Spleen (tissue), 11 donors: ENCODE data around the gene MGAT4B. TPM values are rescaled to one million over a fixed set of nuclear protein-coding genes. Genes with fewer than 3 reads are reported as not detected.
A peak's percentile ranks its signal among the peaks of the same experiment; 100 is the strongest.

ENCODE experiments used
- DNase-seq: peaks from one replicate; pipeline ENCODE4 v3.0.0-alpha.2; 2020
- H3K27ac ChIP-seq, 8 donors: fragments of 200-600 bp; sonication (generic) in 7 of 8; 1 replicate in 4 of 8; 2 replicates in 4 of 8; pipeline versions ENCODE4 v1.5.0 to v1.8.0; 2016 to 2021; ENCODE audit warnings: inconsistent platforms in 4 of 8, mild to moderate bottlenecking in 4 of 8, moderate library complexity in 1 of 8
- H3K27me3 ChIP-seq, 7 donors: fragments of 200-600 bp; sonication (generic) in 6 of 7; replicated peaks in 1 of 7; 1 replicate in 4 of 7; 2 replicates in 3 of 7; pipeline versions ENCODE4 v1.5.0 to v1.8.0; 2016 to 2021; ENCODE audit warnings: inconsistent platforms in 3 of 7, mild to moderate bottlenecking in 1 of 7
- H3K36me3 ChIP-seq, 6 donors: fragments of 200-600 bp; sonication (generic) in 5 of 6; 1 replicate in 4 of 6; 2 replicates in 2 of 6; pipeline versions ENCODE4 v1.5.0 to v1.8.0; 2016 to 2021; ENCODE audit warnings: inconsistent platforms in 2 of 6
- H3K4me1 ChIP-seq, 6 donors: fragments of 200-600 bp; sonication (generic) in 5 of 6; 1 replicate in 3 of 6; 2 replicates in 3 of 6; pipeline versions ENCODE4 v1.5.0 to v1.8.0; 2016 to 2021; ENCODE audit warnings: inconsistent platforms in 3 of 6
- H3K4me3 ChIP-seq, 8 donors: fragments of 200-600 bp; sonication (generic) in 7 of 8; 1 replicate in 4 of 8; 2 replicates in 4 of 8; pipeline versions ENCODE4 v1.5.0 to v1.8.0; 2016 to 2021; ENCODE audit warnings: inconsistent platforms in 4 of 8, mild to moderate bottlenecking in 4 of 8, moderate library complexity in 2 of 8
- H3K9me3 ChIP-seq, 8 donors: fragments of 200-600 bp; sonication (generic) in 7 of 8; 1 replicate in 4 of 8; 2 replicates in 4 of 8; pipeline versions ENCODE4 v1.5.0 to v1.8.0; 2016 to 2021; ENCODE audit warnings: inconsistent platforms in 4 of 8
- POLR2A ChIP-seq, 3 donors: fragments of 450-650 bp; IDR thresholded peaks; one replicate each; pipeline ENCODE4 v1.5.1; 2017; ENCODE audit warnings: antibody characterized with exemption in 3 of 3, mild to moderate bottlenecking in 1 of 3
- POLR2AphosphoS5 ChIP-seq, 3 donors: sonication (generic); formaldehyde crosslinking; IDR thresholded peaks; one replicate each; pipeline ENCODE4 v1.5.1; 2017; ENCODE audit warnings: antibody characterized with exemption in 3 of 3
- WGBS, 5 donors: extraction: QIAGEN DNeasy Blood & Tissue Kit in 3 of 5; methylation state at CpG; one replicate each; pipeline versions ENCODE4 v1.1.5 to v1.1.7; 2013 to 2018; 5-methylcytosine and 5-hydroxymethylcytosine counted together
- intact Hi-C: fragments of 100-400 bp; cut with DNase I; formaldehyde crosslinking; loops from one replicate; pipeline ENCODE4 v1.15.0; 2023; ENCODE audit warnings: low total_unique reads
- microRNA-seq, 3 donors: library from miRNA; unstranded; fragments of <30 nt; microRNA quantifications; one replicate each; pipeline versions ENCODE4 to v1.1.0, GENCODE V29; 2019 to 2020
- polyA plus RNA-seq, 3 donors: library from polyadenylated mRNA; stranded (reverse); fragments of 200-250 nt; gene quantifications; one replicate each; pipeline ENCODE4 v1.2.1, GENCODE V29; 2013
- small RNA-seq, 4 donors: library from RNA; depleted of rRNA; stranded (forward); fragments of <200 nt; gene quantifications; one replicate each; pipeline ENCODE3, GENCODE V24; 2016
- total RNA-seq, 7 donors: library from RNA; depleted of rRNA in 3 of 7; stranded (reverse); fragments of >200 nt in 3 of 7; fragmentation: NEBNext Ultra II Directional in 4 of 7; extraction: Animal tissue kit (Norgen Biotek cat#: 25700) in 4 of 7; gene quantifications; one replicate each; pipeline versions ENCODE4 v1.1.0 to v1.2.1, GENCODE V29; 2016 to 2021
- TF ChIP-seq, protein P1 (sequence below), 11 experiments: fragments of 200-600 bp in 7 of 11; fragments of 450-650 bp in 4 of 11; sonication (generic) in 4 of 11; IDR thresholded peaks in 8 of 11; conservative IDR thresholded peaks in 3 of 11; 1 replicate in 7 of 11; 2 replicates in 4 of 11; pipeline versions ENCODE4 v1.4.0 to v1.8.0; 2016 to 2021; ENCODE audit warnings: antibody characterized with exemption in 11 of 11, inconsistent platforms in 4 of 11, mild to moderate bottlenecking in 1 of 11
- donor health status: healthy with polysubstance abuse.
- donor health status: DM: no; HTN: no; CAD: no; lungs with moderate emphysema.
- donor health status: DM: no; HTN: no; CAD: no.
- donor health status: Bipolar disorder and iron deficiency.
- donor health status: healthy.
- donor health status: DM: no; HTN: no; CAD: no.
- donor health status: DM: yes; HTN: yes; CAD: no.

The MGAT4B gene
- total and polyA plus RNA-seq, 10 donors, result 34.9 to 117 (median 79.2) TPM

DNA sequence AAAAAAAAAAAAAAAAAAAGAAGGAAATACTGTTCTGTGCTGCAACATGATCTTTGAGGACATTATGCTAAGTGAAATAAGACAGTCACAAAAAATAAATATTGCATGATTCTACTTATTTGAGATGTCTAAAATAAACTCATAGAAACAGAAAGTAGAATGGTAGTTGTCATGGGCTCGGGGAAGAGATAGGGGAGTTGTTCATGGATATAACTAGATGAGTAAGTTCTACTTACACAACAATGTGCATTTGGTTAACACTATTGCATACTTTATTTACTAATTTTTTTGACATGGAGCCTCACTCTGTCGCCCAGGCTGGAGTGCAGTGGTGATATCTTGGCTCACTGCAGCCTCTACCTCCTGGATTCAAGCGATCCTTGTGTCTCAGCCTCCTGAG lies 58.9 kb downstream of the MGAT4B start:
- peak overlapping the region in 1 of 8 donors; percentile 40 for H3K27ac ChIP-seq
- no peaks in the 10 kb centered on the region for H3K27me3 ChIP-seq
- no peak overlapping the region for H3K4me3 ChIP-seq
- peaks cover 0 to 39% (median 2%) of the 10 kb centered on the region in 6 donors for H3K36me3 ChIP-seq
- H3K9me3 ChIP-seq, result no peaks in the 10 kb centered on the region
- H3K4me1 ChIP-seq, result peaks cover 0 to 73% (median 25%) of the 10 kb centered on the region in 6 donors
- TF ChIP-seq, protein P1, sequence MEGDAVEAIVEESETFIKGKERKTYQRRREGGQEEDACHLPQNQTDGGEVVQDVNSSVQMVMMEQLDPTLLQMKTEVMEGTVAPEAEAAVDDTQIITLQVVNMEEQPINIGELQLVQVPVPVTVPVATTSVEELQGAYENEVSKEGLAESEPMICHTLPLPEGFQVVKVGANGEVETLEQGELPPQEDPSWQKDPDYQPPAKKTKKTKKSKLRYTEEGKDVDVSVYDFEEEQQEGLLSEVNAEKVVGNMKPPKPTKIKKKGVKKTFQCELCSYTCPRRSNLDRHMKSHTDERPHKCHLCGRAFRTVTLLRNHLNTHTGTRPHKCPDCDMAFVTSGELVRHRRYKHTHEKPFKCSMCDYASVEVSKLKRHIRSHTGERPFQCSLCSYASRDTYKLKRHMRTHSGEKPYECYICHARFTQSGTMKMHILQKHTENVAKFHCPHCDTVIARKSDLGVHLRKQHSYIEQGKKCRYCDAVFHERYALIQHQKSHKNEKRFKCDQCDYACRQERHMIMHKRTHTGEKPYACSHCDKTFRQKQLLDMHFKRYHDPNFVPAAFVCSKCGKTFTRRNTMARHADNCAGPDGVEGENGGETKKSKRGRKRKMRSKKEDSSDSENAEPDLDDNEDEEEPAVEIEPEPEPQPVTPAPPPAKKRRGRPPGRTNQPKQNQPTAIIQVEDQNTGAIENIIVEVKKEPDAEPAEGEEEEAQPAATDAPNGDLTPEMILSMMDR (IDR thresholded peaks at IDR 0.05 in 8 of 11, conservative IDR thresholded peaks at IDR 0.05 in 3 of 11), result no peak
- TF ChIP-seq POLR2AphosphoS5 (IDR thresholded peaks at IDR 0.05) (no peak), POLR2A (IDR thresholded peaks at IDR 0.05) (no peak)
- WGBS, 5 donors, result 69 to 83% (median 79%) methylated on average over 3 of the region's 3 CpGs
- DNase-seq, result no peak
- intact Hi-C loops, result no loop called here

Small RNA genes lying within 50 kb of the gene (microRNA-seq; reads per million reads assigned to microRNA genes)
- 3.4 to 16.6 (median 3.5) reads per million in 3 donors for gene MIR1229

Small RNA genes lying within 50 kb of the gene (small RNA-seq; reads per million reads assigned to genes)
- gene MIR1229 (0.07 to 0.35 (median 0.18) reads per million in 4 donors), gene RF00019 (0 reads per million in 4 donors)

Other genes with a start within 250 kb of the MGAT4B start
- 100 to 1,000 TPM; 653 to 931 (median 803) TPM for gene HNRNPH1, start 183.2 kb downstream of the MGAT4B start, total RNA-seq
- 100 to 1,000 TPM; 214 to 468 (median 451) TPM for gene HNRNPH1, start 183.2 kb downstream of the MGAT4B start, polyA plus RNA-seq
- 1 to 10 TPM in 1 of 7 donors, not detected in 6; 1.6 TPM for gene CBY3, start 125.8 kb downstream of the MGAT4B start, total RNA-seq
- gene CBY3, start 125.8 kb downstream of the MGAT4B start, polyA plus RNA-seq, result under 1 TPM in 1 of 3 donors, not detected in 2; 0.12 TPM
- 100 to 1,000 TPM; 246 to 470 (median 419) TPM for gene CANX, start 107.9 kb downstream of the MGAT4B start, total RNA-seq
- gene CANX, start 107.9 kb downstream of the MGAT4B start, polyA plus RNA-seq, result 10 to 100 TPM; 36.5 to 56.4 (median 53.0) TPM
- gene MAML1, start 74.0 kb downstream of the MGAT4B start, total RNA-seq, result 10 to 100 TPM; 31.3 to 42.8 (median 36.7) TPM
- gene MAML1, start 74.0 kb downstream of the MGAT4B start, polyA plus RNA-seq, result 10 to 100 TPM in 1 of 3 donors, 1 to 10 TPM in 2; 4.7 to 10.7 (median 6.7) TPM
- 10 to 100 TPM in 3 of 7 donors, 1 to 10 TPM in 4; 4.0 to 24.2 (median 9.2) TPM for gene LTC4S, start 12.9 kb downstream of the MGAT4B start, total RNA-seq
- gene LTC4S, start 12.9 kb downstream of the MGAT4B start, polyA plus RNA-seq, result 10 to 100 TPM in 1 of 3 donors, 1 to 10 TPM in 2; 3.1 to 14.9 (median 3.8) TPM
- gene SQSTM1, start 14.0 kb upstream of the MGAT4B start, total RNA-seq, result 100 to 1,000 TPM; 241 to 328 (median 311) TPM
- gene SQSTM1, start 14.0 kb upstream of the MGAT4B start, polyA plus RNA-seq, result 100 to 1,000 TPM; 105 to 185 (median 126) TPM
- gene MRNIP, start 52.0 kb upstream of the MGAT4B start, total RNA-seq, result 10 to 100 TPM; 46.2 to 88.4 (median 48.0) TPM
- gene MRNIP, start 52.0 kb upstream of the MGAT4B start, polyA plus RNA-seq, result 100 to 1,000 TPM in 1 of 3 donors, 10 to 100 TPM in 2; 34.9 to 107 (median 58.7) TPM
- gene TBC1D9B, start 101.0 kb upstream of the MGAT4B start, total RNA-seq, result 100 to 1,000 TPM in 6 of 7 donors, 10 to 100 TPM in 1; 98.9 to 140 (median 120) TPM
- 10 to 100 TPM; 29.5 to 67.1 (median 38.0) TPM for gene TBC1D9B, start 101.0 kb upstream of the MGAT4B start, polyA plus RNA-seq